Retinal pigment epithelial cell (primary cell): ENCODE measurements around the gene MAP4K3.

Experiments used
- DNase-seq: peaks from one replicate; pipeline ENCODE4 v3.0.0-alpha.2; 2010; ENCODE audit warnings: low read depth
- H3K4me3 ChIP-seq: 2 replicates; pipeline ENCODE4 v1.5.1; 2011; ENCODE audit warnings: mild to moderate bottlenecking, low read length, control low read depth, moderate library complexity
- TF ChIP-seq, protein P1 (sequence below): conservative IDR thresholded peaks from 2 replicates; pipeline ENCODE4 v1.5.1; 2011; ENCODE audit warnings: low read depth, low read length, control low read depth, inconsistent platforms

MAP4K3 gene

DNA sequence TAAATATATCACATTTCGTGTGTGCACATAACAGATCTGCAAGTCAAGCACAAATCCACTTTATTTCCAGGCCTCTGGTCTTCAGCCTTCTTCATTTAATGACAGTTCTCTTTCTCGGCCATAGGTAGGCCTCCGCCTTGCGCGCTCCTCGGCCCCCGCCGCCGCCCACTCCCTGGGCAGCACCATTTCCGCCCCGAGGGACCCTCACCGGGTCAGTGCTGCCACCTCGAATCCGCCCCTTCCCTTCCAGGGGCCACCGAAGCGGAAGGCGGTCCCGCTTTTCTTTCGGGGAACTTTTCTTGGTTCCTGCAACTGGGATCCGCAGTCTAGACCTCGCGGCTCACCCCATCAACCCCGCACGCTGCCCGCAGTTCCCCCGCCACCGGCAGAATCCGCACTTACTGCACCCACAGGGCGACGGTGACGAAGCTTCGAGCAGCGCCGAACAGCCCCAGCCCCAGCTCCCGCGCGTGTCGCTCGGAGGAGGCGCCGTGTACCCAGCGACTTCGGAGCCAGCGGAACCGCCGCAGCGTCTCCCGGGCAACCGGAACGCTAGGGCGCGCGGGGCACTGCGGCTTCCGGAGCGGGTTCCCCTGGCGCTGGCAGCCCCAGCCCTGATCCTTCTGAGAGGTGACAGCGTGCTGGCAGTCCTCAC, 193.5 kb downstream of the MAP4K3 start, which contains the start of gene CDKL4:
Gene CDKL4, minus strand, starts transcription at position 502 of the 655 bp plus-strand sequence.
- TF ChIP-seq, protein P1, sequence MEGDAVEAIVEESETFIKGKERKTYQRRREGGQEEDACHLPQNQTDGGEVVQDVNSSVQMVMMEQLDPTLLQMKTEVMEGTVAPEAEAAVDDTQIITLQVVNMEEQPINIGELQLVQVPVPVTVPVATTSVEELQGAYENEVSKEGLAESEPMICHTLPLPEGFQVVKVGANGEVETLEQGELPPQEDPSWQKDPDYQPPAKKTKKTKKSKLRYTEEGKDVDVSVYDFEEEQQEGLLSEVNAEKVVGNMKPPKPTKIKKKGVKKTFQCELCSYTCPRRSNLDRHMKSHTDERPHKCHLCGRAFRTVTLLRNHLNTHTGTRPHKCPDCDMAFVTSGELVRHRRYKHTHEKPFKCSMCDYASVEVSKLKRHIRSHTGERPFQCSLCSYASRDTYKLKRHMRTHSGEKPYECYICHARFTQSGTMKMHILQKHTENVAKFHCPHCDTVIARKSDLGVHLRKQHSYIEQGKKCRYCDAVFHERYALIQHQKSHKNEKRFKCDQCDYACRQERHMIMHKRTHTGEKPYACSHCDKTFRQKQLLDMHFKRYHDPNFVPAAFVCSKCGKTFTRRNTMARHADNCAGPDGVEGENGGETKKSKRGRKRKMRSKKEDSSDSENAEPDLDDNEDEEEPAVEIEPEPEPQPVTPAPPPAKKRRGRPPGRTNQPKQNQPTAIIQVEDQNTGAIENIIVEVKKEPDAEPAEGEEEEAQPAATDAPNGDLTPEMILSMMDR: no peak
- DNase-seq: no peak
- peak within 1 kb of the TSS; percentile 29 for H3K4me3 ChIP-seq

DNA sequence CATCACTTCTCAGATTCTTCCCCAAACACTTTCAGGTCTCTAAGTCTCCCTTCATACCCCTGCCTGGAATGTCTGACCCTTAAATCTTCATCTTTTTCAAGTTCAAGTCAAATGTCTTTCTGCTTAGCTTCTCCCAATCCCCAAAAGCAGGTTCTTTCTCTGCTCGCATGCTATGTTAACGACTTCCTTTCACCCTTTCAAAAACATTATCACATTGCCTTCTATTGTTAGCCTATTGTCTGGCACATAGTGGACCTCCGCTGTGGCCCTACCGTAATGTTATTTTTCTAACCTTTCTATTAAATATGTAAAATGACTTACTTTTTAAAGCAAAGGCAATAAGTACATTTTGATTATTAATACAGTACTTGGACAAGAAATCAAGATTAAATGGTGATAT, 195.5 kb downstream of the MAP4K3 start:
- TF ChIP-seq, protein P1: no peak
- no peak for DNase-seq
- H3K4me3 ChIP-seq: no peak overlapping the region

DNA sequence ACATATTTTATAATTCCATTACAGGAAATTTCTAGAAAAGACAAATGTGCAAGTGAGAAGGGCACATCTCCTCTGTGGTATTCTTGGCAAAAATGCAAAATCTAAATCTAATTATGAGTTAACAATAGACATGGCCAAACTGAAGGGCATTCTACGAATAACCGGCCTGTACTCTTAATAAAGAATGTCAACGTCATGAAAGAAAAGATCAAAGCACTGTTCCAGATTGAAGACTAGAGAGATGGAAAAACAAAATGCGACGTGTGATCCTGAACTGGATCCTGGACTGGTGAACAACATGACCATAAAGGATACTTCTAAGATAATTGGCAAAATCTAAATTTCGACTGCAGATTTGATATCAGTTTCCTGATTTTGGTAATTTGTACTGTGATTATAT, 196.3 kb downstream of the MAP4K3 start:
- H3K4me3 ChIP-seq: no peak overlapping the region
- TF ChIP-seq, protein P1: no peak
- DNase-seq: no peak

DNA sequence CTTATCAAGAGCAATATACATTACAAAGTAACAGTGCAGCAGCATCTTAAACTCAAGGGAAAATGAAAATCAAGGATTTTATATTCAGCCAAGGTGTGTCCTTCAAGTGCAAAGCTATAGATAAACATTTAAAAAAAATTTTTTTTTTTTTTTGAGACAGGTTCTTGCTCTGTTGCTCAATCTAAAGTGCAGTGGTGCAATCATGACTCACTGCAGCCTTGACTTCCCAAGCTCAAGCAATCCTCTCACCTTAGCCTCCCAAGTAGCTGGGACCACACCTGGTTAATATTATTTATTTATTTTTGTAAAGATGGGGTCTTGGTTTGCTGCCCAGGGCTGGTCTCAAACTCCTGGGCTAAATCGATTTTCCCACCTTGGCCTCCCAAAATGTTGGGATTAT, 202.3 kb downstream of the MAP4K3 start:
- DNase-seq: no peak
- no peak overlapping the region for H3K4me3 ChIP-seq
- TF ChIP-seq, protein P1: no peak

DNA sequence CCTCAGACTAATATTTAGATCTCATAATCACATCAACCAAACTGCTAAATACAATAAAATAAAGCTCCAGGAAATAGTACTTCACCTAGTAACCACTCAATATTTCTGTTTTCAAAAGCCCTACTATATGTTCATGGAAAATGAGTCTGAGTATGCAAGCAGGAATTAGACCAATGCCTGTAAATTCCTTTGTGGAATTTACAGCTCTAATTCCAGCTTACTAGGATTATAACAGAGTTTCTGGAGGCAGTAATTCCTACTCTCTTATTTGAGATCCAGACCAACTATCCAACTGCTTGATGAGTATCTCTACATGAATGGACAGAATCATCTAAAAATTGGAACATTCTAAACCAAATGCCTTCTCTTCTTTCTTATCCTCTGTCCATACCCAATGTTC, 204.9 kb downstream of the MAP4K3 start:
- DNase-seq: peak; percentile 11
- TF ChIP-seq, protein P1: no peak
- no peak overlapping the region for H3K4me3 ChIP-seq

DNA sequence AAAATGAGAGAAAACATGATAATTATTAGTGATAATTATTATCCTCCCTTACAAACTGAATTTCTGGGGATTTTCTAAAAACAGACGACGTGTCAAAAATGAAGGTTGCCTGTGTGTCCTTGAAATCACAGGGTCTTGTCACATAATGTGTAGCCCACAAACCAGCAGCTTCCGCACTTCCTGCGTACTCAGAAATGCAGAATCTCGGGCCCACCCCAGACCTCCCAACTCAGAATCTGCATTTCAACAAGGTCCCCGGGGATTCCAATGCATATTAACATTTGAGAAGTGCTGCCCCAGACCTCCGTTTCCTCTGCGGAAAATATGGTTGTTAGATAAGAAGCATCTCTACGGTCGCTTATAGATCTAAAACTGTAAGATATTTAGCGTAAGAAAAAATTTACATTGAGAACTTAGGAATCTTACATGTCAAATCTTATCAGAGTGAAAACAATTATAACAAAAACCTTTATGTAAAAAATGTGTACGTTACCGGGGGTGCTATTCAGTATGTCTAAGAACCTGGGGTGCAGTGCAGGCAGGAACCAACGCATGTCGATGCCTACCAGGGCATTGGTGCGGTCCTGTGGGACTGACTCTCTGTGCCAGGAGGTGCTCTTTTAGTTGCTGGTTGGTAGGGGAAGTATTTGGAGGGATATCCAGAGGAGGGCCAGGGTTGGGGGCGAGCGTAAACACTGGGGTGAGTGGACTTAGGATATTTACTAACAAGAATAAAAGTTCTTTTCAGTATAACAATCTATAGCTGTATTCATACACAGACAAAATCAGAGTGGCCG, 208.5 kb downstream of the MAP4K3 start:
- TF ChIP-seq, protein P1: no peak
- DNase-seq: no peak
- H3K4me3 ChIP-seq: peak overlapping the region; percentile 13
